GM21717 (cell line): ENCODE data around the gene MLKL.
"Not testable (repeated sequence)": the region's sequence is repeated elsewhere in the genome, so short reads cannot be mapped to it uniquely, and the experiment has no call there.

ENCODE experiments used
- ATAC-seq: cut with Tn5 transposase; IDR thresholded peaks from one replicate; pipeline ENCODE4 v1.9.1; 2021; ENCODE audit warnings: mild to moderate bottlenecking, moderate library complexity; ENCODE audit not compliant: unreplicated experiment

MLKL gene

DNA sequence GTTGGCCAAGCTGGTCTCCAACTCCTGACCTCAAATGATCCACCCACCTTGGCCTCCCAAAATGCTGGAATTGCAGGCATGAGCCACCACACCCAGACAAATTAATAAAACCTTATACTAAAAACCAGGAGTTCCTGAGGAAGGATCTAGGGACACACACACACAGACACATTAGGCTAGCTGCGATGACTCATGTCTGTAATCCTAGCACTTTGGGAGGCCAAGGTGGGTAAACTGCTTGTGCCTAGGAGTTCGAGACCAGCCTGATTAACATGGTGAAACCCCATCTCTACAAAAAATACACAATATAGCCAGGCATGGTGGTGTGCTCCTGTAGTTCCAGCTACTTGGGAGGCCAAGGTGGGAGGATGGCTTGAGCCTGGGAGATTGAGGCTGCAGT lies 47.8 kb downstream of the MLKL start:
- ATAC-seq: not testable (repeated sequence)

DNA sequence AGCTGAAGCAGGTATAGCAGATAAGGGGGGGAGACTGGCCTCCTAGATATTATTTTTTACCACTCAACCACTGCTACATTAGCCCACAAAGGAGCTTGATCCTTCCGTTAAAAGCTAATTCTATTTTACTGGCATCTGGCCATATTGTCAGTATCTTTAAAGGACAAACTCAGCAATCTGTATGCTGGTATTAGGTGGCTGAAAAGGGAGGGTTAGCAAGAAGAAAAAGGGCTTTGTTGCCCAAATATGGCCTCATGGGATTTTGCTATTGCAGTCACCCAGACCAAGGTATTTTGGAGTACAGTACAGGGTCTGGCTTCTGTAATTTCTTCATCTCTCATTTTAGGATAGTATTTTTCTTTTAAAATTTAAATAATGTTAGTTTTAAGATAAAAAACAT lies 48.4 kb downstream of the MLKL start:
- no peak for ATAC-seq

GRCh38 chr16:74651841-74652240 lies 48.8 kb downstream of the MLKL start:
- ATAC-seq: no peak

DNA sequence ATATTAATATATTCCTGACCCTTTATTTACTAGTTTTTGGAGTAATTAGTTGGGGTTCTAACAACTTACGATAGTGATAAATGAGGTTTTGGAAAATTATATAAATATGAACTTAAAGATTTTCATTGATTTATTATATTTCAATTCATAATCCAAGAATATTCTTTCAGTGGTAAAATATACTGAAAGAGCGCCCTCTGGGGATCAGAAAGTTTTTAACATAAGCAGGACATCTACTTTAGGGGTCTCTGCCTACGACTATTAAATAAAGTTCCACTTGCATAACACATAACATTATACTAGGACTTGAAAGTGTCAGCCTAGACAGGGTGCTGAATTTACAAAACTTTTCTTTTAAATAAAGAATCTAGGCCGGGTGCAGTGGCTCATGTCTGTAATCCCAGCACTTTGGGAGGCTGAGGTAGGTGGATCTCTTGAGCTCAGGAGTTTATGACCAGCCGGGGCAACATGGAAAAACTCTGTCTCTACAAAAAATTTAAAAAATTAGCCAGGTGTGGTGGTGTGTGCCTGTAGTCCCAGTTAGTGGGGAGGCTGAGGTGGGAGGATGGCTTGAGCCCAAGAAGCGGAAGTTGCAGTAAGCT lies 49.6 kb downstream of the MLKL start:
- no peak for ATAC-seq

- ATAC-seq: no peak
These were observed 50.7 kb downstream of the MLKL start for GRCh38 chr16:74649839-74650504.

DNA sequence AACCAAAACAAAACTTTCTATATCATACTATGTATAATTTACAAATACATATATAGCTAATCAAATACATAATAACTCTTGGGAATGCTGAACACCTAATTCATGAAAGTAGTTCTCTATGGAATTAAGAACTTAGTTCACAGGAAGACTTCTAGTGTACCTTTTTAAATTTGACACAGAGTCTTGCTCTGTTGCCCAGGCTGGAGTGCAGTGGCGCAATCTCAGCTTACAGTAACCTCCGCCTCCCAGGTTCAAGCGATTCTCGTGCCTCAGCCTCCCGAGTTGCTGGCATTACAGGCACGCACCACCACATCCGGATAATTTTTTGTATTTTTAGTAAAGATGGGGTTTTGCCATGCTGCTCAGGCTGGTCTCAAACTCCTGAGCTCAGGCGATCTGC lies 58.7 kb downstream of the MLKL start:
- no peak for ATAC-seq

DNA sequence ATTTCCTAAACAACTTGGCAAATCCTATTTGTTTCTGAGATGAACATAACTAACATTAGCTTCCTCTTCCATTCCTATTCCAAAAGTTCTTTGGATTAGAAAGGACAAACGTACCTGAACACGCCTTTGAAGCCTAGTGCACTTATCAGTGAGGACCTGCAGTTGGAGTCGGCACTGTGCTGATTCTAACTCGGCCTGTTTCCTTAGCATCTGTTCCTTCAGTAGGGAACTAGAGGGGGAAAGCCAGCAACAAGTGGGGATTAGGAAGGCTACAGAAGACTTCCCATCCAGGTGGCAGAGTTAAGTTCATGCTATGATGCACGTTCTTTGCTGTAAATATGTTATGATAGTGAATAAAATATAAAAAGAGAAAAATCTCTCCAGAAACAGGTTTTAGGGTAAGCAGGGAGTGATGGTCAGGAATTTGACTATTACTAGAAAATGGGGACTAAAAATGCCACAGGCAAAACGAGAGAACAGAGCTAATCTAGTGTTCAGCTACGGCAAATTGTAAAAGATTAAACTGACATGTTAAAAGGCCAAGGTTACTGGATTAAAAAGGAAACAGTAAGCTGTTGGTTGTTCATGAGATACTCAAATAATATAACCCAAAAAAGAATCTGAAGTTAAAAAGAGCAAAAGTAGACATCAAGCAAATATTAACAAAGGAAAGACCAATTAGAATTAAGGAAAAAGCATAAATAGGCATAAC lies 62.8 kb downstream of the MLKL start:
- no peak for ATAC-seq

DNA sequence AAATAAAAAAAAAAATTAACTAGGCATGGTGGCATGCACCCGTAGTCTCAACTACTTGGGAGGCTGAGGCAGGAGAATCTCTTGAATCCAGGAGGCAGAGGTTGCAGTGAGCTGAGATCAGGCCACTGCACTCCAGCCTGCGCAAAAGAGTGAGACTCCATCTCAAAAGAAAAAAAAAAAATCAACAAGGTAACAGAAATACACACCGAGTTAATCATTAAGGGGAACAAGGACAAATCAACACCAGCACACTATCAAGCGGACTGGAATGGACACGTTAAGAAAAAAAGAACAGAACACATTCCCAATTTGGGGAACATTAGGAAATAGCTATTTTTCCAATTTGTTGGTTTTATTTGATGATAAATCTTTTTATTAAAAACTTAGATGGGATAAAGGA lies 65.4 kb downstream of the MLKL start:
- ATAC-seq: no peak

DNA sequence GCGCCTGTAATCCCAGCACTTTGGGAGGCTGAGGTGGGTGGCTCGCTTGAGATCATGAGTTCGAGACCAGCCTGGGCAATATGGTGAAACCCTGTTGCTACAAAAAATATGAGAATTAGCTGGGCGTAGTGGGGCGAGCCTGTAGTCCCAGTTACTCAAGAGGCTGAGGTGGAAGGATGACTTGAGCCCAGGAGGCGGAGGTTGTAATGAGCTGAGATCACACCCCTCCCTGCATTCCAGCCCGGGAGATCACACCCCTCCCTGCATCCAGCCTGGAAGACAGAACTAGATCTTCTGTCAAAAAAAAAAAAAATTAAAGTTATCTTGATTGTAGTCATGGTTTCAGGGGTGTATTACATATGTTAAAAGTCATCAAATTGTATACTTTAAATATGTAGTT lies 67.0 kb downstream of the MLKL start:
- ATAC-seq: no peak

DNA sequence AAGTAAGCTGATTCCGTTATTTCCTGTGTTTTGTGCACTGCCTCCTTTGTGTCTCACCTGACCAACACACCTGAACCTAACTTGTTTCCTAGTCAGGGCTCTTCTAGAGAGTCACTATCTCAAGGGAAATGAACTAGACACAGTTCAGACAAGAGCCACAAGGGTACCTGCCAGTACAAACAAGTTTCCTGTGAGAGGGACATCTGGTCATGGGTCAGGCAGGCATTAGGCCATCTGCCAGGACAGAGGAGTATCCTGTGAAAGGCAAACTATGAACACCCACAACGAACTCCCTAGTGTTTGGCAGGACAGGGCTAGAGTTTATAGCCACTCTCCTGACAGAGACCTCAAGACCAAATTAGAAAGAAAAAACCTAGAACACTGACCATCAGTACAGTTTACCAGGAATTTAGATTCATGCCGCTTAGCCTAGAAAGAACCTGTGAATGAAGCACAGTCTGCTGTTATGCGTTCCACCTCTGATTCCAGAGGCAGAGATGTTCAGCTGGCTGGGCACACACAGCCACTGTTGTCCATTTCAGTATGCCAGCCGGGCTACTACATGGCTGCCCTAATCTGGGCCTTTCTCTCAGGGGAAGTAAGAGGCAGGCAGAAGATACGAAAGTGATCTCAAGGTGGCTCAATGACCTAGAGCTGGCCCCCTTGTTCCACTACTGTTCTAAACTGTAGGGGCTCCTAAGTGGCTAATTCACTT lies 73.0 kb downstream of the MLKL start:
- no peak for ATAC-seq

GRCh38 chr16:74626741-74627416 lies 73.8 kb downstream of the MLKL start:
- no peak for ATAC-seq

GRCh38 chr16:74625500-74626350 lies 74.9 kb downstream of the MLKL start:
- no peak for ATAC-seq

- no peak for ATAC-seq
These were observed 76.8 kb downstream of the MLKL start for GRCh38 chr16:74623839-74624235.

- no peak for ATAC-seq
These were observed 77.3 kb downstream of the MLKL start for GRCh38 chr16:74623214-74623838.

DNA sequence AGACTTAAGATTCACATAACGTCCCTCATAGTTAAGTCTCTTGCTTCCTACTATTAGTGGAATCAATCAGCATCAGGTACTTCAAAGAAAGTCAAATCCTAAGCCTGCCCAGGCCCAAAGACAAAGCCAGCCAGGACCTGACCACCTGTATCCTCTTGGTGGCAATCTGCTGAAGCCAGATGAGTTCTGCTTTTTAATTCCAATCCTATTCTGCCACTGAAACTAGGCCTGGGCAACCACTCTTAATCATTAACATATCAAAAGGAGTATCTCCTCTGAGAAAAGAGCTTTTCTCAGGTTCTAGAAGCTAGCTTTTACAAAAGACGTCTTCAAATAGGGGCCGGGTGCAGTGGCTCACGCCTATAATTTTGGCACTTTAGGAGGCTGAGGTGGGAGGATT lies 78.7 kb downstream of the MLKL start:
- ATAC-seq: no peak
